H1 (cell line): ENCODE measurements around the gene SIRT3. TPM values are rescaled to one million over a fixed set of nuclear protein-coding genes. Genes with fewer than 3 reads are reported as not detected.

Experiments
- BCL11A ChIP-seq, 2 experiments: IDR thresholded peaks; one replicate each; pipeline ENCODE4 v1.6.1; 2011; ENCODE audit warnings: low read depth in 2 of 2, low read length in 2 of 2, mild to moderate bottlenecking in 2 of 2
- KDM1A ChIP-seq: fragments of 200-600, 300-600 bp; sonication (generic); IDR thresholded peaks from 2 replicates; pipeline ENCODE4 v1.7.1; 2016; ENCODE audit warnings: mild to moderate bottlenecking, low read length, borderline replicate concordance
- RAD21 ChIP-seq, 2 experiments: IDR thresholded peaks in 1 of 2; conservative IDR thresholded peaks in 1 of 2; 2 replicates each; pipeline ENCODE4 v1.6.1; 2011; ENCODE audit warnings: low read depth in 2 of 2, low read length in 2 of 2, improper control_type of control experiment in 1 of 2, inconsistent platforms in 1 of 2, mild to moderate bottlenecking in 1 of 2, moderate library complexity in 1 of 2
- SIRT6 ChIP-seq: IDR thresholded peaks from one replicate; pipeline ENCODE4 v1.7.1; 2012; ENCODE audit warnings: low read length, inconsistent platforms
- TAF1 ChIP-seq: IDR thresholded peaks from 2 replicates; pipeline ENCODE4 v1.6.1; 2011; ENCODE audit warnings: mild to moderate bottlenecking, low read depth, low read length
- polyA plus RNA-seq, 7 experiments: library from polyadenylated mRNA; depleted of rRNA in 3 of 7; stranded (reverse) in 5 of 7; unstranded in 2 of 7; fragments of >200 nt in 5 of 7; fragments of 200-250 nt in 2 of 7; gene quantifications; 1 replicate in 5 of 7; 2 replicates in 1 of 7; 4 replicates in 1 of 7; pipeline versions ENCODE4 v1.2.1 to v1.2.3, GENCODE V29; 2011 to 2013; ENCODE audit warnings: missing spikeins in 2 of 7, mixed read lengths in 2 of 7
- total RNA-seq: library from RNA; stranded (reverse); fragmentation: NEBNext Ultra II Directional; extraction: Animal tissue kit (Norgen Biotek cat#: 25700); gene quantifications from 2 replicates; pipeline ENCODE4 v1.2.1, GENCODE V29; 2021

The SIRT3 gene
- total and polyA plus RNA-seq, 2 of the 8 experiments (the other 6 are each of a cell fraction or from before 2014, with no cell fraction given) = 14.3 to 21.6 TPM

DNA sequence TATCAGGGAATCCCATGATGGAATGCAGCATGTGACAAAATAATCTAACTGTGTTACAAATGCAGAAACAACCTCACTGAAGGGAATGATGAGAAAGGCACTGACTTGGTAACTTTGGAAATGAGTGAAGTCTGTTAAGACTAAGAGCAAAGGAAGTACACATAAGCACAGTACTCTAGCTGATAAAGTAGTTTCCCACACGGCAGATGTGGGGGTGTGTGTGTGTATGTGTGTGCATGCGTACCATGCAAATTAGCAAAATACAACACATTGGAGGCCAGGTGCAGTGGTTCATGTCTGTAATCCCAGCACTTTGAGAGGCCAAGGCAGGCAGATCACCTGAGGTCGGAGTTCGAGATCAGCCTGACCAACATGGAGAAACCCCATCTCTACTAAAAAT is 25.5 kb upstream of the SIRT3 start (continued):
- no peak for TF ChIP-seq SIRT6
- no peak for TF ChIP-seq TAF1
- no peak for TF ChIP-seq KDM1A
- TF ChIP-seq BCL11A (IDR thresholded peaks at IDR 0.05; ENCODE audit: low read depth in 2 of 2, low read length in 2 of 2) = no peak
- no peak for TF ChIP-seq RAD21 (IDR thresholded peaks at IDR 0.05 in 1 of 2, conservative IDR thresholded peaks at IDR 0.05 in 1 of 2; ENCODE audit: low read depth in 2 of 2, low read length in 2 of 2)
- TF ChIP-seq, all 59 proteins: peak for 0
